ENCODE measurements around the gene SCN4A. TPM values are rescaled to one million over a fixed set of nuclear protein-coding genes. Genes with fewer than 3 reads are reported as not detected.
A peak's percentile ranks its signal among the peaks of the same experiment; 100 is the strongest.

The SCN4A gene
- total and polyA plus RNA-seq, 2 of the 13 experiments (the other 11 are each of a cell fraction or from before 2014, with no cell fraction given): 0.02 to 0.03 TPM

DNA sequence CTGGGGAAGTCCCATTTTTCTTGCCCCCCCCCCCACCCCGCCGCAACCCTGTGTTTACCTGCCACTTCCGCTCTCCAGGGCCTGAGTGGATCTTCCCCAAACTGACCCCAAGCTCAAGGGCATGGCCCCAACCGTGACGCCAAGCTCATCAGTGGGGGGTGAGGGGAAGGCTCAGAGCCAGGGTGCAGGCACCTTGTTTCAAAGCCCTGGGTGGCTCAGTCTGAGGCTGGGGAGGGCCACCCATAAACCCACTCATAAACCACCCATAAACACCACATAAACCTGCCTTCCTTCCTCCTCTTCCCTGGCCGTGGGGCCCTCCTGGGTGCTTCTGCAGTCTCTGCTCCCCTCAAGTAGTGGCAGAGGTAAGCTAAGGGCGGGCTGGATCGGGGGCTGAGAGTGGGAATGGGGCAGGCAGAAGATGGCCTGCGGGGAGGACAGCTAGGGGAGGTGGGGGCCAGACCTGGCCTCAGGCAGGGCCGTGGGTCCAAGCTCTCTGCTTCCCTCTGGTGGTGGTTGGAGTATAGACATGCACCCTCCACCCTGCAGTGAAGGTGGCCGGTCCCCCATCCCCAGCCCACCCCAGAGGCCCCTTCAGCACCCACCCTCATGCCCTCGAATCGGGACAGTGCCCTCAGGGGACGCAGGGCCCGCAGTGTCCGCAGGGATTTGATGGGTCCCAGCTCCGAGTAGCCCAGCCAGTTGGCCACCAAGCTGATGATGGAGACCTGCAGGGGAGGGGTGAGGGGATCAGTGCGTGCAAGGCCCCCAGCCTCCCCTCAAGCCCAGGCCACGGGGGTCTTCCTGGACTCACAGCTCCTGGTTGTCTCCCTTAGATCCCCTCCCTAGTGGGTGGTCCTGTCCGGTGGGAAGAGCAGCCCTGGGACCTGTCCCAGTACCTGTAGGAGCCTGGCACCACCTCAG is 26.0 kb downstream of the SCN4A start (continued):
- TF ChIP-seq, protein P1, sequence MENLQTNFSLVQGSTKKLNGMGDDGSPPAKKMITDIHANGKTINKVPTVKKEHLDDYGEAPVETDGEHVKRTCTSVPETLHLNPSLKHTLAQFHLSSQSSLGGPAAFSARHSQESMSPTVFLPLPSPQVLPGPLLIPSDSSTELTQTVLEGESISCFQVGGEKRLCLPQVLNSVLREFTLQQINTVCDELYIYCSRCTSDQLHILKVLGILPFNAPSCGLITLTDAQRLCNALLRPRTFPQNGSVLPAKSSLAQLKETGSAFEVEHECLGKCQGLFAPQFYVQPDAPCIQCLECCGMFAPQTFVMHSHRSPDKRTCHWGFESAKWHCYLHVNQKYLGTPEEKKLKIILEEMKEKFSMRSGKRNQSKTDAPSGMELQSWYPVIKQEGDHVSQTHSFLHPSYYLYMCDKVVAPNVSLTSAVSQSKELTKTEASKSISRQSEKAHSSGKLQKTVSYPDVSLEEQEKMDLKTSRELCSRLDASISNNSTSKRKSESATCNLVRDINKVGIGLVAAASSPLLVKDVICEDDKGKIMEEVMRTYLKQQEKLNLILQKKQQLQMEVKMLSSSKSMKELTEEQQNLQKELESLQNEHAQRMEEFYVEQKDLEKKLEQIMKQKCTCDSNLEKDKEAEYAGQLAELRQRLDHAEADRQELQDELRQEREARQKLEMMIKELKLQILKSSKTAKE (CRISPR knock-in tag; IDR thresholded peaks at IDR 0.05; ENCODE audit: borderline replicate concordance): 0 out of 2 replicates have a peak, but pooled peaks have one; percentile 16
- TF ChIP-seq MIER3 (CRISPR knock-in tag; IDR thresholded peaks at IDR 0.05; ENCODE audit: borderline replicate concordance) (no peak), SRSF4 (IDR thresholded peaks at IDR 0.05; ENCODE audit: low read depth, low read length, poor library complexity, severe bottlenecking) (no peak), NCOR1 (IDR thresholded peaks at IDR 0.05; ENCODE audit: borderline replicate concordance, low read length) (no peak), RBAK (CRISPR knock-in tag; IDR thresholded peaks at IDR 0.05) (no peak), ZKSCAN1 (IDR thresholded peaks at IDR 0.05; ENCODE audit: low read length) (no peak), ZSCAN22 (CRISPR knock-in tag; IDR thresholded peaks at IDR 0.05) (no peak), HMG20B (CRISPR knock-in tag; conservative IDR thresholded peaks at IDR 0.05) (no peak)
- TF ChIP-seq, protein P2, sequence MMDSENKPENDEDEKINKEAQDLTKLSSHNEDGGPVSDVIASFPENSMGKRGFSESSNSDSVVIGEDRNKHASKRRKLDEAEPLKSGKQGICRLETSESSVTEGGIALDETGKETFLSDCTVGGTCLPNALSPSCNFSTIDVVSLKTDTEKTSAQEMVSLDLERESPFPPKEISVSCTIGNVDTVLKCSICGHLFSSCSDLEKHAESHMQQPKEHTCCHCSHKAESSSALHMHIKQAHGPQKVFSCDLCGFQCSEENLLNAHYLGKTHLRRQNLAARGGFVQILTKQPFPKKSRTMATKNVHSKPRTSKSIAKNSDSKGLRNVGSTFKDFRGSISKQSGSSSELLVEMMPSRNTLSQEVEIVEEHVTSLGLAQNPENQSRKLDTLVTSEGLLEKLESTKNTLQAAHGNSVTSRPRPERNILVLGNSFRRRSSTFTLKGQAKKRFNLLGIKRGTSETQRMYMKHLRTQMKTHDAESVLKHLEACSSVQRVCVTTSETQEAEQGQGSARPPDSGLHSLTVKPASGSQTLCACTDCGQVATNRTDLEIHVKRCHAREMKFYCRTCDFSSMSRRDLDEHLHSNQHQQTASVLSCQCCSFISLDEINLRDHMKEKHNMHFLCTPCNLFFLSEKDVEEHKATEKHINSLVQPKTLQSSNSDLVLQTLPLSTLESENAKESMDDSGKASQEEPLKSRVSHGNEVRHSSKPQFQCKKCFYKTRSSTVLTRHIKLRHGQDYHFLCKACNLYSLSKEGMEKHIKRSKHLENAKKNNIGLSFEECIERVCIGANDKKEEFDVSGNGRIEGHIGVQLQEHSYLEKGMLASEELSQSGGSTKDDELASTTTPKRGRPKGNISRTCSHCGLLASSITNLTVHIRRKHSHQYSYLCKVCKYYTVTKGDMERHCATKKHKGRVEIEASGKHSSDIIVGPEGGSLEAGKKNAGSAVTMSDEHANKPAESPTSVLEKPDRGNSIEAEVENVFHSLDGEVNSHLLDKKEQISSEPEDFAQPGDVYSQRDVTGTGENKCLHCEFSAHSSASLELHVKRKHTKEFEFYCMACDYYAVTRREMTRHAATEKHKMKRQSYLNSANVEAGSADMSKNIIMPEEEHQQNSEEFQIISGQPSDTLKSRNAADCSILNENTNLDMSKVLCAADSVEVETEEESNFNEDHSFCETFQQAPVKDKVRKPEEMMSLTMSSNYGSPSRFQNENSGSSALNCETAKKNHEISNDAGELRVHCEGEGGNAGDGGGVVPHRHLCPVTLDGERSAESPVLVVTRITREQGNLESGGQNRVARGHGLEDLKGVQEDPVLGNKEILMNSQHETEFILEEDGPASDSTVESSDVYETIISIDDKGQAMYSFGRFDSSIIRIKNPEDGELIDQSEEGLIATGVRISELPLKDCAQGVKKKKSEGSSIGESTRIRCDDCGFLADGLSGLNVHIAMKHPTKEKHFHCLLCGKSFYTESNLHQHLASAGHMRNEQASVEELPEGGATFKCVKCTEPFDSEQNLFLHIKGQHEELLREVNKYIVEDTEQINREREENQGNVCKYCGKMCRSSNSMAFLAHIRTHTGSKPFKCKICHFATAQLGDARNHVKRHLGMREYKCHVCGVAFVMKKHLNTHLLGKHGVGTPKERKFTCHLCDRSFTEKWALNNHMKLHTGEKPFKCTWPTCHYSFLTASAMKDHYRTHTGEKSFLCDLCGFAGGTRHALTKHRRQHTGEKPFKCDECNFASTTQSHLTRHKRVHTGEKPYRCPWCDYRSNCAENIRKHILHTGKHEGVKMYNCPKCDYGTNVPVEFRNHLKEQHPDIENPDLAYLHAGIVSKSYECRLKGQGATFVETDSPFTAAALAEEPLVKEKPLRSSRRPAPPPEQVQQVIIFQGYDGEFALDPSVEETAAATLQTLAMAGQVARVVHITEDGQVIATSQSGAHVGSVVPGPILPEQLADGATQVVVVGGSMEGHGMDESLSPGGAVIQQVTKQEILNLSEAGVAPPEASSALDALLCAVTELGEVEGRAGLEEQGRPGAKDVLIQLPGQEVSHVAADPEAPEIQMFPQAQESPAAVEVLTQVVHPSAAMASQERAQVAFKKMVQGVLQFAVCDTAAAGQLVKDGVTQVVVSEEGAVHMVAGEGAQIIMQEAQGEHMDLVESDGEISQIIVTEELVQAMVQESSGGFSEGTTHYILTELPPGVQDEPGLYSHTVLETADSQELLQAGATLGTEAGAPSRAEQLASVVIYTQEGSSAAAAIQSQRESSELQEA (CRISPR knock-in tag; IDR thresholded peaks at IDR 0.05; ENCODE audit: not compliant biosample characterization): no peak
- TF ChIP-seq, protein P3, sequence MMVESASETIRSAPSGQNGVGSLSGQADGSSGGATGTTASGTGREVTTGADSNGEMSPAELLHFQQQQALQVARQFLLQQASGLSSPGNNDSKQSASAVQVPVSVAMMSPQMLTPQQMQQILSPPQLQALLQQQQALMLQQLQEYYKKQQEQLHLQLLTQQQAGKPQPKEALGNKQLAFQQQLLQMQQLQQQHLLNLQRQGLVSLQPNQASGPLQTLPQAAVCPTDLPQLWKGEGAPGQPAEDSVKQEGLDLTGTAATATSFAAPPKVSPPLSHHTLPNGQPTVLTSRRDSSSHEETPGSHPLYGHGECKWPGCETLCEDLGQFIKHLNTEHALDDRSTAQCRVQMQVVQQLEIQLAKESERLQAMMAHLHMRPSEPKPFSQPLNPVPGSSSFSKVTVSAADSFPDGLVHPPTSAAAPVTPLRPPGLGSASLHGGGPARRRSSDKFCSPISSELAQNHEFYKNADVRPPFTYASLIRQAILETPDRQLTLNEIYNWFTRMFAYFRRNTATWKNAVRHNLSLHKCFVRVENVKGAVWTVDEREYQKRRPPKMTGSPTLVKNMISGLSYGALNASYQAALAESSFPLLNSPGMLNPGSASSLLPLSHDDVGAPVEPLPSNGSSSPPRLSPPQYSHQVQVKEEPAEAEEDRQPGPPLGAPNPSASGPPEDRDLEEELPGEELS (CRISPR knock-in tag; IDR thresholded peaks at IDR 0.05): no peak; the same call in 1 of the 2 replicates
- TF ChIP-seq, protein P4, sequence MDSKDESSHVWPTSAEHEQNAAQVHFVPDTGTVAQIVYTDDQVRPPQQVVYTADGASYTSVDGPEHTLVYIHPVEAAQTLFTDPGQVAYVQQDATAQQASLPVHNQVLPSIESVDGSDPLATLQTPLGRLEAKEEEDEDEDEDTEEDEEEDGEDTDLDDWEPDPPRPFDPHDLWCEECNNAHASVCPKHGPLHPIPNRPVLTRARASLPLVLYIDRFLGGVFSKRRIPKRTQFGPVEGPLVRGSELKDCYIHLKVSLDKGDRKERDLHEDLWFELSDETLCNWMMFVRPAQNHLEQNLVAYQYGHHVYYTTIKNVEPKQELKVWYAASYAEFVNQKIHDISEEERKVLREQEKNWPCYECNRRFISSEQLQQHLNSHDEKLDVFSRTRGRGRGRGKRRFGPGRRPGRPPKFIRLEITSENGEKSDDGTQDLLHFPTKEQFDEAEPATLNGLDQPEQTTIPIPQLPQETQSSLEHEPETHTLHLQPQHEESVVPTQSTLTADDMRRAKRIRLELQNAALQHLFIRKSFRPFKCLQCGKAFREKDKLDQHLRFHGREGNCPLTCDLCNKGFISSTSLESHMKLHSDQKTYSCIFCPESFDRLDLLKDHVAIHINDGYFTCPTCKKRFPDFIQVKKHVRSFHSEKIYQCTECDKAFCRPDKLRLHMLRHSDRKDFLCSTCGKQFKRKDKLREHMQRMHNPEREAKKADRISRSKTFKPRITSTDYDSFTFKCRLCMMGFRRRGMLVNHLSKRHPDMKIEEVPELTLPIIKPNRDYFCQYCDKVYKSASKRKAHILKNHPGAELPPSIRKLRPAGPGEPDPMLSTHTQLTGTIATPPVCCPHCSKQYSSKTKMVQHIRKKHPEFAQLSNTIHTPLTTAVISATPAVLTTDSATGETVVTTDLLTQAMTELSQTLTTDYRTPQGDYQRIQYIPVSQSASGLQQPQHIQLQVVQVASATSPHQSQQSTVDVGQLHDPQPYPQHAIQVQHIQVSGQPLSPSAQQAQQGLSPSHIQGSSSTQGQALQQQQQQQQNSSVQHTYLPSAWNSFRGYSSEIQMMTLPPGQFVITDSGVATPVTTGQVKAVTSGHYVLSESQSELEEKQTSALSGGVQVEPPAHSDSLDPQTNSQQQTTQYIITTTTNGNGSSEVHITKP (CRISPR knock-in tag; IDR thresholded peaks at IDR 0.05; ENCODE audit: low read depth): no peak

Measured in HepG2 (cell line).